Stimulated activated CD4-positive, alpha-beta T cell treated with anti-CD3 and anti-CD28 coated beads, TNF-alpha, amount 100 ng/mL, for 24 hours (primary cell): ENCODE results near the gene TRIM16.
"Not testable (repeated sequence)": the region's sequence is repeated elsewhere in the genome, so short reads cannot be mapped to it uniquely, and the experiment has no call there.

Source experiments
- DNase-seq, 3 experiments: peaks; one replicate each; pipeline ENCODE4 v3.0.0-alpha.2; 2020; ENCODE audit warnings: low read depth in 3 of 3

TRIM16 gene

GRCh38 chr17:15616828-15617227, 67.3 kb downstream of the TRIM16 start:
- DNase-seq = not testable (repeated sequence)

GRCh38 chr17:15615850-15616249, 68.3 kb downstream of the TRIM16 start:
- DNase-seq = not testable (repeated sequence)

- not testable (repeated sequence) for DNase-seq
Measured at GRCh38 chr17:15613111-15613510, 71.0 kb downstream of the TRIM16 start.

GRCh38 chr17:15592960-15593359, 91.2 kb downstream of the TRIM16 start:
- not testable (repeated sequence) for DNase-seq

GRCh38 chr17:15591986-15592385, 92.1 kb downstream of the TRIM16 start:
- DNase-seq = not testable (repeated sequence)

- DNase-seq = not testable (repeated sequence)
Measured at GRCh38 chr17:15590844-15591243, 93.3 kb downstream of the TRIM16 start.

GRCh38 chr17:15589544-15590536, 94.3 kb downstream of the TRIM16 start:
- peak in 1 of 3 experiments; percentile 22 for DNase-seq

GRCh38 chr17:15588017-15588416, 96.1 kb downstream of the TRIM16 start:
- not testable (repeated sequence) for DNase-seq

GRCh38 chr17:15583313-15583712, 100.8 kb downstream of the TRIM16 start:
- not testable (repeated sequence) for DNase-seq

- not testable (repeated sequence) for DNase-seq
Measured at GRCh38 chr17:15581462-15581861, 102.6 kb downstream of the TRIM16 start.
